GM23338 (cell line): ENCODE data around the gene STK32C.

Experiments used
- CTCF ChIP-seq, 2 experiments: fragments of 200-600 bp in 1 of 2; sonication (generic) in 1 of 2; conservative IDR thresholded peaks; 2 replicates each; pipeline versions ENCODE4 v1.5.1 to v1.6.1; 2016 to 2017; ENCODE audit warnings: antibody characterized with exemption in 2 of 2, low read depth in 2 of 2, mild to moderate bottlenecking in 2 of 2, moderate library complexity in 1 of 2
- POLR2AphosphoS5 ChIP-seq: IDR thresholded peaks from 2 replicates; pipeline ENCODE4 v1.6.1; 2016; ENCODE audit warnings: antibody characterized with exemption, low read depth

DNA sequence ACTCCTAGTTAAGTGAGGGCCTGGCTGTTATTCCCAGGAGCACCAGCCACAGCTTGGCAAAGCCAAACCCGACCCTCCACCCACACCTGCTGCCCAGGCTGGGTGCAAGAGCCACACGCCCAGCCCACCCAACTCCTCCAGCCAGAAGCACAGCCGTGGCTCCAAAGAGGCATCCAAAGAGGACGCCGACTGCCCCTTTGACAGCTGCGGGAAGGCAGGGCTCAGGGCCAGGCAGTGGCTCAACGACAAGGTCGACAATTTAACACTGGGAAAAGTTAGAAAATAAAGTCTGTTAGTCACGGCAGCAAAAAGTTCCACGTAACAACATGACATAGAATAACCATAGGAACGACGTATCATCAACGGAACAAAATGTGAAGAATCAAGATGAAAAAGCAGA, 66.7 kb downstream of the STK32C start:
- TF ChIP-seq POLR2AphosphoS5 (no peak), CTCF (conservative IDR thresholded peaks at IDR 0.05; ENCODE audit: low read depth in 2 of 2) (no peak)
